NCI-H187 (cell line): Measurements from ENCODE around the gene DRC3.
A peak's percentile ranks its signal among the peaks of the same experiment; 100 is the strongest.
"Not testable (repeated sequence)": the region's sequence is repeated elsewhere in the genome, so short reads cannot be mapped to it uniquely, and the experiment has no call there.

Source experiments
- DNase-seq, 2 experiments: peaks; one replicate each; lab custom pipeline; 2025; lab: John Stamatoyannopoulos, UW

The DRC3 gene

GRCh38 chr17:17972126-17972951 is at the start of gene DRC3, which contains the start of gene TOM1L2:
TSS of gene DRC3 (plus strand) at chr17:17972862. CDS start at chr17:17977599, 4,737 bp downstream.
TSS of gene TOM1L2 (minus strand) at chr17:17972400. CDS start at chr17:17972313, 87 bp downstream.
- DNase-seq, result peak; percentile 95 to 98

GRCh38 chr17:17924131-17924856 is 48.4 kb upstream of the DRC3 start:
- DNase-seq, result no peak

- DNase-seq, result no peak
Measured at GRCh38 chr17:17924857-17925250, 47.8 kb upstream of the DRC3 start.

GRCh38 chr17:17926036-17926435 is 46.6 kb upstream of the DRC3 start:
- no peak for DNase-seq

GRCh38 chr17:17926840-17927449 is 45.7 kb upstream of the DRC3 start:
- DNase-seq, result no peak

- no peak for DNase-seq
Measured at GRCh38 chr17:17928398-17929287, 44.0 kb upstream of the DRC3 start.

- DNase-seq, result no peak
Measured at GRCh38 chr17:17929655-17930380, 42.8 kb upstream of the DRC3 start.

GRCh38 chr17:17930674-17931073 is 42.0 kb upstream of the DRC3 start:
- no peak for DNase-seq

GRCh38 chr17:17931159-17931558 is 41.5 kb upstream of the DRC3 start:
- no peak for DNase-seq

GRCh38 chr17:17933775-17934174 is 38.9 kb upstream of the DRC3 start:
- no peak for DNase-seq

- DNase-seq, result no peak
Measured at GRCh38 chr17:17934214-17934613, 38.4 kb upstream of the DRC3 start.

GRCh38 chr17:17934806-17935205 is 37.9 kb upstream of the DRC3 start:
- DNase-seq, result no peak

- DNase-seq, result no peak
Measured at GRCh38 chr17:17935321-17936271, 37.1 kb upstream of the DRC3 start.

- DNase-seq, result no peak
Measured at GRCh38 chr17:17937201-17937853, 35.3 kb upstream of the DRC3 start.

- no peak for DNase-seq
Measured at GRCh38 chr17:17937958-17938357, 34.7 kb upstream of the DRC3 start.

GRCh38 chr17:17938388-17939107 is 34.1 kb upstream of the DRC3 start:
- DNase-seq, result peak in 1 of 2 experiments; percentile 17

- not testable (repeated sequence) for DNase-seq
Measured at GRCh38 chr17:17939941-17940340, 32.7 kb upstream of the DRC3 start.

GRCh38 chr17:17940441-17940911 is 32.2 kb upstream of the DRC3 start:
- DNase-seq, result no peak
